Osteoblast (primary cell): Measurements from ENCODE around the gene AGMO. TPM values are rescaled to one million over a fixed set of nuclear protein-coding genes. Genes with fewer than 3 reads are reported as not detected.

Experiments
- DNase-seq: peaks from one replicate; pipeline ENCODE4 v3.0.0; 2011; ENCODE audit warnings: low spot score, mixed read lengths; ENCODE audit not compliant: insufficient read length; ENCODE audit errors: missing footprints
- H2AFZ ChIP-seq: 2 replicates; pipeline ENCODE4 v1.6.0; 2011; ENCODE audit warnings: mild to moderate bottlenecking, low read length
- H3K27ac ChIP-seq: 2 replicates; pipeline ENCODE4 v1.5.1; 2011; ENCODE audit warnings: mild to moderate bottlenecking, low read depth, low read length, moderate library complexity
- H3K27me3 ChIP-seq: 2 replicates; pipeline ENCODE4 v1.6.0; 2012; ENCODE audit warnings: mild to moderate bottlenecking, control low read depth, inconsistent platforms, low read length, moderate library complexity; ENCODE audit not compliant: insufficient read depth
- H3K36me3 ChIP-seq: 2 replicates; pipeline ENCODE4 v1.5.1; 2011; ENCODE audit warnings: mild to moderate bottlenecking, low read length, control low read depth, moderate library complexity; ENCODE audit not compliant: insufficient read depth
- H3K4me1 ChIP-seq: 2 replicates; pipeline ENCODE4 v1.5.1; 2011; ENCODE audit warnings: mild to moderate bottlenecking, low read length, control low read depth, moderate library complexity; ENCODE audit not compliant: insufficient read depth
- H3K4me2 ChIP-seq: 2 replicates; pipeline ENCODE4 v1.6.0; 2011; ENCODE audit warnings: mild to moderate bottlenecking, low read length; ENCODE audit not compliant: insufficient read depth
- H3K4me3 ChIP-seq: fragments of 200-600 bp; sonication (generic); 3 replicates; pipeline ENCODE4 v1.5.1; 2012; ENCODE audit warnings: mild to moderate bottlenecking, low read length, inconsistent platforms; ENCODE audit not compliant: insufficient read depth
- H3K79me2 ChIP-seq: 2 replicates; pipeline ENCODE4 v1.6.0; 2012; ENCODE audit warnings: mild to moderate bottlenecking, low read length, control low read depth, inconsistent platforms; ENCODE audit not compliant: insufficient read depth
- H3K9me3 ChIP-seq: 2 replicates; pipeline ENCODE4 v1.5.1; 2011; ENCODE audit warnings: low read depth, low read length, control low read depth
- H4K20me1 ChIP-seq: 2 replicates; pipeline ENCODE4 v1.6.0; 2012; ENCODE audit warnings: mild to moderate bottlenecking, low read length, control low read depth; ENCODE audit not compliant: insufficient read depth
- CTCF ChIP-seq: IDR thresholded peaks from 2 replicates; pipeline ENCODE4 v1.5.1; 2011; ENCODE audit warnings: mild to moderate bottlenecking, low read depth, low read length, moderate library complexity; ENCODE audit errors: extremely low read depth
- total RNA-seq: library from RNA; depleted of rRNA; stranded (reverse); fragments of >200 nt; gene quantifications from 2 replicates; pipeline ENCODE4 v1.2.3, GENCODE V29; 2012

Gene AGMO
- total RNA-seq, 1 donor = under 0.01 TPM

- no peaks in the 10 kb centered on the region for H3K9me3 ChIP-seq
Measured at GRCh38 chr7:15234431-15234830, 327.4 kb downstream of the AGMO start.

GRCh38 chr7:15228831-15229230, 333.0 kb downstream of the AGMO start:
- H3K4me3 ChIP-seq = no peak overlapping the region
- H4K20me1 ChIP-seq = no peaks in the 10 kb centered on the region
- no peak overlapping the region for H2AFZ ChIP-seq
- H3K27me3 ChIP-seq = no peaks in the 10 kb centered on the region
- DNase-seq = no peak
- no peak overlapping the region for H3K27ac ChIP-seq
- TF ChIP-seq CTCF = no peak
- no peaks in the 10 kb centered on the region for H3K4me1 ChIP-seq
- no peak overlapping the region for H3K4me2 ChIP-seq
- H3K9me3 ChIP-seq = no peaks in the 10 kb centered on the region
- H3K36me3 ChIP-seq = no peaks in the 10 kb centered on the region
- H3K79me2 ChIP-seq = no peaks in the 10 kb centered on the region

More at GRCh38 chr7:15234431-15234830, 327.4 kb downstream of the AGMO start:
- Histone ChIP-seq H3K27ac (no peak overlapping the region), H3K36me3 (no peaks in the 10 kb centered on the region), H3K79me2 (no peaks in the 10 kb centered on the region), H3K4me3 (no peak overlapping the region), H4K20me1 (no peaks in the 10 kb centered on the region), H3K4me2 (no peak overlapping the region), H3K27me3 (no peaks in the 10 kb centered on the region), H2AFZ (no peak overlapping the region), H3K4me1 (no peaks in the 10 kb centered on the region)
- TF ChIP-seq CTCF = no peak
- no peak for DNase-seq

GRCh38 chr7:15225981-15226380, 335.8 kb downstream of the AGMO start:
- H3K79me2 ChIP-seq = no peaks in the 10 kb centered on the region
- H4K20me1 ChIP-seq = no peaks in the 10 kb centered on the region
- TF ChIP-seq CTCF = no peak
- no peaks in the 10 kb centered on the region for H3K27me3 ChIP-seq
- DNase-seq = no peak
- H3K4me1 ChIP-seq = no peaks in the 10 kb centered on the region
- H3K4me2 ChIP-seq = no peak overlapping the region
- no peak overlapping the region for H3K4me3 ChIP-seq
- no peak overlapping the region for H3K27ac ChIP-seq
- H2AFZ ChIP-seq = no peak overlapping the region
- H3K36me3 ChIP-seq = no peaks in the 10 kb centered on the region
- H3K9me3 ChIP-seq = no peaks in the 10 kb centered on the region

GRCh38 chr7:15219758-15220157, 342.1 kb downstream of the AGMO start:
- no peak overlapping the region for H3K4me2 ChIP-seq
- no peak for TF ChIP-seq CTCF
- no peaks in the 10 kb centered on the region for H3K79me2 ChIP-seq
- no peaks in the 10 kb centered on the region for H3K36me3 ChIP-seq
- H3K27ac ChIP-seq = no peak overlapping the region
- no peaks in the 10 kb centered on the region for H3K4me1 ChIP-seq
- DNase-seq = no peak
- no peaks in the 10 kb centered on the region for H4K20me1 ChIP-seq
- H3K9me3 ChIP-seq = no peaks in the 10 kb centered on the region
- no peak overlapping the region for H2AFZ ChIP-seq
- no peaks in the 10 kb centered on the region for H3K27me3 ChIP-seq
- no peak overlapping the region for H3K4me3 ChIP-seq
